ENCODE data around the gene MORC4.

GRCh38 chrX:106912864-106913263, 87.1 kb downstream of the MORC4 start:
- TF ChIP-seq, protein P1, sequence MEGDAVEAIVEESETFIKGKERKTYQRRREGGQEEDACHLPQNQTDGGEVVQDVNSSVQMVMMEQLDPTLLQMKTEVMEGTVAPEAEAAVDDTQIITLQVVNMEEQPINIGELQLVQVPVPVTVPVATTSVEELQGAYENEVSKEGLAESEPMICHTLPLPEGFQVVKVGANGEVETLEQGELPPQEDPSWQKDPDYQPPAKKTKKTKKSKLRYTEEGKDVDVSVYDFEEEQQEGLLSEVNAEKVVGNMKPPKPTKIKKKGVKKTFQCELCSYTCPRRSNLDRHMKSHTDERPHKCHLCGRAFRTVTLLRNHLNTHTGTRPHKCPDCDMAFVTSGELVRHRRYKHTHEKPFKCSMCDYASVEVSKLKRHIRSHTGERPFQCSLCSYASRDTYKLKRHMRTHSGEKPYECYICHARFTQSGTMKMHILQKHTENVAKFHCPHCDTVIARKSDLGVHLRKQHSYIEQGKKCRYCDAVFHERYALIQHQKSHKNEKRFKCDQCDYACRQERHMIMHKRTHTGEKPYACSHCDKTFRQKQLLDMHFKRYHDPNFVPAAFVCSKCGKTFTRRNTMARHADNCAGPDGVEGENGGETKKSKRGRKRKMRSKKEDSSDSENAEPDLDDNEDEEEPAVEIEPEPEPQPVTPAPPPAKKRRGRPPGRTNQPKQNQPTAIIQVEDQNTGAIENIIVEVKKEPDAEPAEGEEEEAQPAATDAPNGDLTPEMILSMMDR (IDR thresholded peaks at IDR 0.05; ENCODE audit: insufficient read depth, low read length, poor library complexity, severe bottlenecking) = no peak
- TF ChIP-seq EZH2phosphoT487 (conservative IDR thresholded peaks at IDR 0.05; ENCODE audit: low read length) = no peak
